HG03354 (cell line): ENCODE measurements around the gene GLTP.
A peak's percentile ranks its signal among the peaks of the same experiment; 100 is the strongest.

Experiments
- ATAC-seq: cut with Tn5 transposase; IDR thresholded peaks from one replicate; pipeline ENCODE4 v1.9.1; 2021; ENCODE audit warnings: mild to moderate bottlenecking; ENCODE audit not compliant: unreplicated experiment, poor library complexity, severe bottlenecking

The GLTP gene

DNA sequence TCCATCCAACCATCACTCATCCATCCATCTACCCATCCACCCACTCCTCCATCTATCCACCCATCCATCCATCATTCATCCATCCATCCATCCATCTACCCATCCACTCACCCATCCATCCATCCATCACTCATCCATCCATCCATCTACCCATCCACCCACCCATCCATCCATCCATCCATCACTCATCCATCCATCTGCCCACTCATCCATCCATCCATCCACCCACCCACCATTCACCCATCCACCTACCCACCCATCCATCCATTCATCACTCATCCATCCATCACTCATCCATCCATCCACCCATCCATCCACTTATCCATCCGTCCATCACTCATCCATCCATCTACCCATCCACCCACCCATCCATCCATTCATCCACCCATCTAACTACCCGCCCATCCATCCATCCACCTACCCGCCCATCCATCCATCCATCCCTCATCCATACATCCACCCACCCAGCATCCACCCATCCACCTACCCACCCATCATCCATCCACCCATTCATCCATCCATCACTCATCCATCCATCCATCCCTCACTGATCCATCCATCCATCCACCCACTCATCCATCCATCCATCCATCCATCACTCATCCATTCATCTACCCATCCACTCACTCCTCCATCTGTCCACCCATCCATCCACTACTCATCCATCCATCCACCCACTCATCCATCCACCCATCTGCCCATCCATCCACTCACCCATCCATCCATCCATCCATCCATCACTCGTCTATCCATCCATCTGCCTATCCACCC is 71.3 kb downstream of the GLTP start:
- no peak for ATAC-seq

DNA sequence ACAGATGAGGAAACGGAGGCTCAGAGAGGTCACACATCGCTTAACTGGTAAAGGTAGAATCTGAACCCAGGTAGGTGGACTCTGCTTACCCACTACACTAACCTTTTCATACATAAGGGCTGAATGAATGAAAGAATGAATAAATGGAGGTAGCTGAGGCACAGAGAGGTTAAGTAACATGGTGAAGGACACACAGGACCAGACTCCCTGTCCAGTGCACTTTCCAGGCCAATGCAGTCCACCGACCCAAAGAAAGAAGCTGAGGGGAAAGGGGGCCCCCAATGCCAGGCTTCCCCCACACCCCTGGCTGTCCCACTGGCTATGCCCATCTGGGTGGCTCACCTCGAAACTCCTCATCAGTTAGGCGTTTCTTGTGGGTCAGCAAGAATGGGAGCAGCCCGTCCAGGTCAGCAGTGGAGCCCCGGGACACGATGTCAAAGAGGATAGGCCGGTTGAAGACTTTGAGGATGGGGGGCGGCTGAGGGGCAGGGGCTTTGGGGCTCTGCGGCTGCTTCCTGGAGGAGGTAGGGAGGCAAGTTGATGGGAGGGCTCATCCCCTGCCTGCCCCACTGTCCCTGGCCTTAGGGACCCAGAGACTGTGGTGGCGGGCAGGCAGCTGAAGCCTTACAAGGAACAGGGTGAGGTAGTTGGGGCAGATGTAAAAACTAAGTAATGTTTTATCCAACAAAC is 72.2 kb downstream of the GLTP start:
- ATAC-seq = no peak

DNA sequence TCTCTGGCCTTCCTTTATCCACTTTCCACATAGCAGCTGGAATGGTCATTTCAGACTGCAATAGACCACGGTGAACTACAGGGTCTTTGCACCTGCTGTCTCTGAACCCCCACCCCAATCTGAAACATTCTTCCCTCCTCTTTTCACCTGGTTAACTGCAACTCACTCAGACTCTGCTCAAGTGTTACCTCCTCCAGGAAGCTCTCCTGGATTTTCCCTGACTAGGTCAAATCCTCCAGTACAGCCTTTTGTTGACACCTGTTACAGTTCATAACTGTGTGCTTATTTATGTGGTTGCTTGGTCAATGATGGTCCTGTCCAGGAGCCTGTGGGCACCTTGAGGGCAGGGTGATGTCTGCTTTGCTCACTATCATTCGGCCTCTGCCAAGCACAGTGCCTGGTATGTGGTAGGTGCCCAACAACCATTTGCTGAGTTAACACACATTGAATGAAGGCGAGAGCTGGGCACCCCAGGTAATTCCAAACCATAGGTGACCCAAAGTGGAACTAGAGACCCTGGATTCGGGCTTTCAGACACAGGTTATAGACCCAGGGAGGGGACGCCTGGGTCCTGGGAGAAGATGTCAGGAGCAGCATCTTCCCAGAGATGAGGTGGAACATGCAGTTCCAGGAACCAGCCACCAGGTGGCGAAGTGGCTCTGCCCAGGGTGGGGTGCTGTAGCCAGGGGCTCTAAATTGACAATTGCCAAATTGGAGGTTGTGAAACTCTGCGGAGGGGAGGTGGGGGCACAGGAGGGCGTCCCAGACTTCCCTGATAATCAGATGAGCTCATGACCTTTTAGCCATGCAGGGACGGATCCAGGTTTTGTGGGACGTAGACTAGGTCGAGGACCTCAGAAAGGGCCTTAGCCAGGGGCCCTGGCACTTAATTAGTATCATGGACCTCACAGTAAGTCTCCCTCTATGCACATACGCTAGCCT is 75.2 kb downstream of the GLTP start:
- peak; percentile 44 for ATAC-seq

DNA sequence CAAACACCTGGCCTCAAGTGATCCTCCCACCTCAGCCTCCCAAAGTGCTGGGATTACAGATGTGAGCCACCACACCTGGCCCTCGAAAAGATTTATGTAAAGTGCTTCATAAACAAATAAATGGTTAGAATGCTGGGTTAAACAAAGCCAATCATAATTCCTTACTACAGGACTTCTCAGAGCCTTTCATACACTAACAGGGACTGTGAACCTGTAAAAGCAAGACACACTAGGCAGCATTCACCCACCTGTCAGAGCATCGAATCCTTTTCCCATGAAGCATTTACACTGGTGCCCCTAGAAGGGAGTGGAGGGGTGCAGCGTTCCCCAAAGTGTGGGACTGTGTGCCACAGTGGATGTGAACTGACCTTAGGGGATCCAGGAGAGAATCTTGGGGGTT is 76.7 kb downstream of the GLTP start:
- no peak for ATAC-seq

DNA sequence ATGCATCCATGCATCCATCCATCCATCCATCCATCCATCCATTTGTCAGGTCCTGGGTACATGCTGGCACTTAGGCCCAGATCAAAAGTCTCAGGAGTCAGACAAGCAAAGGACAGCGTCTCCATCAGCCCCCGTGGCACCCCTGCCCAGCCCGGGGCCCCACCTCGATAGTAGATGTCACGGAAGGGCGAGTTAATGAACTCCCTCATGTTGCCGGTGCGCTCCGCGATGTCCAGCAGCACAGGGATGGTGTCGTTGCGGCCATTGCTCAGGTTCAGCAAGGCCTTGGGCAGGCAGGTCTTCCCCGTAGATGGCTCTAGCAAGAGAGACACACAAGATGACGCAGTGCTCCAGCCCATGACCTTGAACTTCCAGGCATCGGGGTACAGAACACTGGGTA is 77.5 kb downstream of the GLTP start:
- ATAC-seq = no peak
